ENCODE measurements around the gene DOCK2.

DOCK2 gene

GRCh38 chr5:169696621-169697510 is 59.8 kb downstream of the DOCK2 start:
- no peak overlapping the region for H3K4me3 ChIP-seq (ENCODE audit: low read length)
- H3K27me3 ChIP-seq (ENCODE audit: control insufficient read depth, insufficient read depth, low read length): no peaks in the 10 kb centered on the region
- no peaks in the 10 kb centered on the region for H3K36me3 ChIP-seq (ENCODE audit: control insufficient read depth, insufficient read depth, low read length)
- no peaks in the 10 kb centered on the region for H3K9me3 ChIP-seq (ENCODE audit: control insufficient read depth, low read length)
- no peak overlapping the region for H3K9ac ChIP-seq (ENCODE audit: low read length)
- no peaks in the 10 kb centered on the region for H3K4me1 ChIP-seq (ENCODE audit: control insufficient read depth, insufficient read depth, low read length)

- Histone ChIP-seq H3K9me3 (ENCODE audit: control insufficient read depth, low read length) (no peaks in the 10 kb centered on the region), H3K27me3 (ENCODE audit: control insufficient read depth, insufficient read depth, low read length) (no peaks in the 10 kb centered on the region), H3K4me1 (ENCODE audit: control insufficient read depth, insufficient read depth, low read length) (no peaks in the 10 kb centered on the region), H3K4me3 (ENCODE audit: low read length) (no peak overlapping the region), H3K36me3 (ENCODE audit: control insufficient read depth, insufficient read depth, low read length) (no peaks in the 10 kb centered on the region), H3K9ac (ENCODE audit: low read length) (no peak overlapping the region)
Measured at GRCh38 chr5:169697511-169697890, 60.4 kb downstream of the DOCK2 start.

GRCh38 chr5:169697976-169698375 is 60.9 kb downstream of the DOCK2 start:
- no peak overlapping the region for H3K9ac ChIP-seq (ENCODE audit: low read length)
- H3K4me3 ChIP-seq (ENCODE audit: low read length): no peak overlapping the region
- no peaks in the 10 kb centered on the region for H3K36me3 ChIP-seq (ENCODE audit: control insufficient read depth, insufficient read depth, low read length)
- no peaks in the 10 kb centered on the region for H3K9me3 ChIP-seq (ENCODE audit: control insufficient read depth, low read length)
- H3K27me3 ChIP-seq (ENCODE audit: control insufficient read depth, insufficient read depth, low read length): no peaks in the 10 kb centered on the region
- no peaks in the 10 kb centered on the region for H3K4me1 ChIP-seq (ENCODE audit: control insufficient read depth, insufficient read depth, low read length)

GRCh38 chr5:169700611-169701010 is 63.5 kb downstream of the DOCK2 start:
- Histone ChIP-seq H3K9me3 (ENCODE audit: control insufficient read depth, low read length) (no peaks in the 10 kb centered on the region), H3K4me3 (ENCODE audit: low read length) (no peak overlapping the region), H3K9ac (ENCODE audit: low read length) (no peak overlapping the region), H3K27me3 (ENCODE audit: control insufficient read depth, insufficient read depth, low read length) (no peaks in the 10 kb centered on the region), H3K4me1 (ENCODE audit: control insufficient read depth, insufficient read depth, low read length) (no peaks in the 10 kb centered on the region), H3K36me3 (ENCODE audit: control insufficient read depth, insufficient read depth, low read length) (no peaks in the 10 kb centered on the region)

DNA sequence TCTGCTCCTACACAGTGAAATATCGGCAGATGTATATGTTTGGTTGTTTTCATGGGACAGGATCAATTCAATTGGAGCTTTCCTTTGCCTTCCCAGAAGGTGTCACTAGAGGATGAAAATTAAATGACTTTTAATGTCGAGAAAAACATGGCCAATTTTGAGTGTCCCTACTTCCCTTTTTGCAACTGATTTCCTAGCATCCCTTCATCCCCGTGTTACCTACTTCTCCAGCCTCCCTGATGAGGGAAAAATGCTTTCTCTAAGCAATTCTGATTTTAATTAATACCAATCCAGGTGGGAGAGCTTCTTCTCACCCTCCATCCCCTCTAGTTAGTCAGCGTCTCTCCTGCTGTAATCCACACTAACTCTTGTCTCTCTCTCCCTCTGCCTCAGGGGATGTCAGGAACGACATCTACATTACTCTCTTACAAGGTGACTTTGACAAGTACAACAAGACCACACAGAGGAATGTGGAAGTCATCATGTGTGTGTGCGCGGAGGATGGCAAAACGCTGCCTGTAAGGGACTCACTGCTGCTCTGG is 64.9 kb downstream of the DOCK2 start:
- no peaks in the 10 kb centered on the region for H3K9me3 ChIP-seq (ENCODE audit: control insufficient read depth, low read length)
- no peaks in the 10 kb centered on the region for H3K4me1 ChIP-seq (ENCODE audit: control insufficient read depth, insufficient read depth, low read length)
- H3K9ac ChIP-seq (ENCODE audit: low read length): no peak overlapping the region
- no peaks in the 10 kb centered on the region for H3K36me3 ChIP-seq (ENCODE audit: control insufficient read depth, insufficient read depth, low read length)
- no peaks in the 10 kb centered on the region for H3K27me3 ChIP-seq (ENCODE audit: control insufficient read depth, insufficient read depth, low read length)
- H3K4me3 ChIP-seq (ENCODE audit: low read length): no peak overlapping the region

DNA sequence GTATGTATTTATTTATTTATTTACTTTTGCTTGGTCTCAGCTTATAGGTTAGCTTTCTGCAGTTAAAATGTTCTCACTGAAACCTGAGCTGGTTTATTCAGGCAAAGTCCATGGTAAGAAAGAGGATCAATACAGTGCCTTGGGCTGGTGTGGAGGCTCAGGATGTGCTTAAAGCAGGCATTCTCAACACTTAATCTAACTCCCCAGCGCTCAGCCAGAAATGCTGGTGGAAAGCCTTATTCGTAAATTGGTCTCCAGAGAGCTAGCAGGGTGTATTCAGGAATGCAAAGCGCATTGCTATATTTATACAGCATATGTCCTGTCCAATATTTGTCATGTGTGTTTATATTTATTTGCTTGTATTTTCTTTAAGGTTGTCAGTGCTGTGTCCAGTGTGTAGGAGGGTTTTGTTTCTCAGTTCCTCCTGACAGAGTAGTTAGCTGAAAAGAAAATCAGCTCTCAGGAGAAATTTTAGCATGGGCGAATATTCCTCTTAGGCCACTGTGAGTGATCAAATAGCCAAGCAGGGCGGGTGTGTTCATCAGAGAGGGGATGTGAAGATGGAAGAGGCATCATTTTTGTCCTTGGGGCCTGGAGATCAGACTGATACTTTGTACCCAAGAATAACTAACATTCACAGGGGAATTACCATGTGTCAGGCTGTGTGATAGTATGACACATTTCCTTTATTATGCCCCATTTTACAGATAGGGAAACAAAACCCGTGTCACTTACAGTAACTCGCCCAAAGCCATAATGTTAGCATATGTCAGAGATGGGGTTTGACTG is 65.8 kb downstream of the DOCK2 start:
- Histone ChIP-seq H3K9ac (ENCODE audit: low read length) (no peak overlapping the region), H3K4me1 (ENCODE audit: control insufficient read depth, insufficient read depth, low read length) (no peaks in the 10 kb centered on the region), H3K4me3 (ENCODE audit: low read length) (no peak overlapping the region), H3K36me3 (ENCODE audit: control insufficient read depth, insufficient read depth, low read length) (no peaks in the 10 kb centered on the region), H3K27me3 (ENCODE audit: control insufficient read depth, insufficient read depth, low read length) (no peaks in the 10 kb centered on the region), H3K9me3 (ENCODE audit: control insufficient read depth, low read length) (no peaks in the 10 kb centered on the region)

GRCh38 chr5:169703813-169704212 is 66.7 kb downstream of the DOCK2 start:
- Histone ChIP-seq H3K9ac (ENCODE audit: low read length) (no peak overlapping the region), H3K4me1 (ENCODE audit: control insufficient read depth, insufficient read depth, low read length) (no peaks in the 10 kb centered on the region), H3K36me3 (ENCODE audit: control insufficient read depth, insufficient read depth, low read length) (no peaks in the 10 kb centered on the region), H3K4me3 (ENCODE audit: low read length) (no peak overlapping the region), H3K9me3 (ENCODE audit: control insufficient read depth, low read length) (no peaks in the 10 kb centered on the region), H3K27me3 (ENCODE audit: control insufficient read depth, insufficient read depth, low read length) (no peaks in the 10 kb centered on the region)

DNA sequence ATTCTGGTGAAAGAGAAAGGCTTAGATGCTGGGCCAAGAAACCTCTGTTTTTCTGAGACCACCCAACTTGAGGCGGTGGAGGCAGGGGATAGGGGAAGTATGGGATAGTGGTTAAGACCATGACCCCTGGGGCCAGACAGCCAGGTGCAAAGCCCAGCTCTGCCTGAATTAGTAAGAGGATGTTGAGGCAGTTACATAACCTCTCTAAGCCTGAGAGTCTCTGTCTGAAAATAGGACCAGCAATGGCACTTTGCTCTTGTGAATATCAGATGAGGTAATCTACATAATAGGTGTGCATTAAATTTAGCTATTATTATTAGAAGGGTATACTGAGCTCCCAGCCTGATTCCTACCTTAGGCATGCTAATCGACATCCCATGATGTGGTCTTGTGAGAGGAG is 68.2 kb downstream of the DOCK2 start:
- no peaks in the 10 kb centered on the region for H3K4me1 ChIP-seq (ENCODE audit: control insufficient read depth, insufficient read depth, low read length)
- H3K9ac ChIP-seq (ENCODE audit: low read length): no peak overlapping the region
- H3K9me3 ChIP-seq (ENCODE audit: control insufficient read depth, low read length): no peaks in the 10 kb centered on the region
- no peaks in the 10 kb centered on the region for H3K36me3 ChIP-seq (ENCODE audit: control insufficient read depth, insufficient read depth, low read length)
- H3K27me3 ChIP-seq (ENCODE audit: control insufficient read depth, insufficient read depth, low read length): no peaks in the 10 kb centered on the region
- no peak overlapping the region for H3K4me3 ChIP-seq (ENCODE audit: low read length)

DNA sequence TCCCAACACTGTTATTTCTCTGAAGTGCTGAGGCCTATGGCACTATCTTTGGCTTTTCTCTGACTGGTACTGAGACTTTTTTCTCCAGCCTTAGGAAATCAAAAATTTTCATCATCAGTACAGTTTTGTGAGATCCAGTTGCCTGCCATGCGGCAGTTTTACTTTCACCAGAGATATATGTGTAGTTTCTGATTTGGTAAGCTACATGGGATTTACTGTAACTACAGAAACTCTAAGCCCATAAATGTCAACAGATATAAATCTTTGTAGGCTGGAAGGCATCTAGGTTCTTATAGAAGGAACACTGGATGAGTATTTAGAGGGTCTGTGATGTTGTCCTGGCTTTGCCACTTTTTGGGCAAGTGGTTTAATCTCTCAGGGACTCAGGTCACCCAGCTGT is 69.0 kb downstream of the DOCK2 start:
- no peaks in the 10 kb centered on the region for H3K36me3 ChIP-seq (ENCODE audit: control insufficient read depth, insufficient read depth, low read length)
- H3K9ac ChIP-seq (ENCODE audit: low read length): no peak overlapping the region
- no peaks in the 10 kb centered on the region for H3K9me3 ChIP-seq (ENCODE audit: control insufficient read depth, low read length)
- H3K4me1 ChIP-seq (ENCODE audit: control insufficient read depth, insufficient read depth, low read length): no peaks in the 10 kb centered on the region
- no peaks in the 10 kb centered on the region for H3K27me3 ChIP-seq (ENCODE audit: control insufficient read depth, insufficient read depth, low read length)
- no peak overlapping the region for H3K4me3 ChIP-seq (ENCODE audit: low read length)

DNA sequence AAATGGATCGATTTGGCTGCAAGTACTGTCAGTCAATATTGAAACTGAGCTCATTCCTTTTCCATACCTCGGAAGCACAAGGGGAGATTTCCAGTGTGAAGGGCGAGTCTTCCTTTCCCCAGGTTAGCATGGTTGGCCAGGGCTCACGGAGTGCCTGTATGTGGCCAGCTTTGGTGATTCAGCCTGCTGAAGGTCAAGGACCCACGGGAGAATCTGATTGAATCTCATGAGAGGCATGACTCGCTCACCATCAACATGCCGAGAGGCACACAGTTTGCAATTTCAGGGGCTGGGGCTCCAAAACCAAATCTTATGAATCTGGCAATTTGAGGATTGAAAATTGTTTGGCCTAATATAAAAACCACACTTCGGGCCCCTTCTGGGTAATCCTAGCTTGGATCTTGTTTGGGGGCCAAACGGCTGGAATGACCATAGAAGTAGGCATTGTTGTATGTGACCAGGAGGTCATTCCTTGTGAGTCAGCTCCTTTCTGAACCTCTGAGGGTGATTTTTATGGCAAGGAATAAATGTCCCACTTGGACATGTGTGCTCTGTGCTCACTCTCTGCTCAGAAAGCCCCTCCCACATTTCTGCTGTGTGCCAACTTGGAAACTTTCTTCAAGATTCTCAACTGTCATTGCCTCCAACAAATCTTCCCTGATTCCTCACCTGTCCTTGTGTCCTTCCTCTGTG is 69.8 kb downstream of the DOCK2 start:
- Histone ChIP-seq H3K27me3 (ENCODE audit: control insufficient read depth, insufficient read depth, low read length) (no peaks in the 10 kb centered on the region), H3K9me3 (ENCODE audit: control insufficient read depth, low read length) (no peaks in the 10 kb centered on the region), H3K9ac (ENCODE audit: low read length) (no peak overlapping the region), H3K4me3 (ENCODE audit: low read length) (no peak overlapping the region), H3K36me3 (ENCODE audit: control insufficient read depth, insufficient read depth, low read length) (no peaks in the 10 kb centered on the region), H3K4me1 (ENCODE audit: control insufficient read depth, insufficient read depth, low read length) (no peaks in the 10 kb centered on the region)

DNA sequence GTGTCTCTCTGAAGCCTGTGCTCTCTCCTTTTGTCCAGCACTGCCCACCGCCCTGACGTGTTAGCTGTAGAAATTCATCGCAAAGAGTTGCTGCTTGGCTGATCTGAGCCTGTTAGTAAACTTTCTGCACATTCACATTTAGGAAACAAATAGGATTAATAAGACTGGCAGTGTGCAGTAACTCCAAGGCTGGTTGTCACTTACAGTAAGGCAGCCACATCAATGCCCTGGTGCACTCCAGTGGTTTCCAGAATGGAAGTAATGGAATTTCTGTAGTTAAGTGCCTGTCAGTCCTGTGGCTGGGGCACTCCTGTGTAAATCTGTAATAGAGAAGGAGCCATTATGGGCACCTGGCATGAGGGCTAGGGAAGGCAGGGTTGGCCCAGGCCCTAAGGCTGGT is 70.6 kb downstream of the DOCK2 start:
- Histone ChIP-seq H3K27me3 (ENCODE audit: control insufficient read depth, insufficient read depth, low read length) (no peaks in the 10 kb centered on the region), H3K9ac (ENCODE audit: low read length) (no peak overlapping the region), H3K4me1 (ENCODE audit: control insufficient read depth, insufficient read depth, low read length) (no peaks in the 10 kb centered on the region), H3K9me3 (ENCODE audit: control insufficient read depth, low read length) (no peaks in the 10 kb centered on the region), H3K4me3 (ENCODE audit: low read length) (no peak overlapping the region), H3K36me3 (ENCODE audit: control insufficient read depth, insufficient read depth, low read length) (no peaks in the 10 kb centered on the region)

- H3K4me1 ChIP-seq (ENCODE audit: control insufficient read depth, insufficient read depth, low read length): no peaks in the 10 kb centered on the region
- H3K9me3 ChIP-seq (ENCODE audit: control insufficient read depth, low read length): no peaks in the 10 kb centered on the region
- H3K9ac ChIP-seq (ENCODE audit: low read length): no peak overlapping the region
- no peaks in the 10 kb centered on the region for H3K36me3 ChIP-seq (ENCODE audit: control insufficient read depth, insufficient read depth, low read length)
- H3K4me3 ChIP-seq (ENCODE audit: low read length): no peak overlapping the region
- H3K27me3 ChIP-seq (ENCODE audit: control insufficient read depth, insufficient read depth, low read length): no peaks in the 10 kb centered on the region
Measured at GRCh38 chr5:169710675-169711074, 73.6 kb downstream of the DOCK2 start.
